ENCODE measurements around the gene TMOD1. TPM values are rescaled to one million over a fixed set of nuclear protein-coding genes. Genes with fewer than 3 reads are reported as not detected.
A peak's percentile ranks its signal among the peaks of the same experiment; 100 is the strongest.

TMOD1 gene
- total RNA-seq, 4 donors from 2014 or later, result 1.8 to 4.9 (median 2.9) TPM

DNA sequence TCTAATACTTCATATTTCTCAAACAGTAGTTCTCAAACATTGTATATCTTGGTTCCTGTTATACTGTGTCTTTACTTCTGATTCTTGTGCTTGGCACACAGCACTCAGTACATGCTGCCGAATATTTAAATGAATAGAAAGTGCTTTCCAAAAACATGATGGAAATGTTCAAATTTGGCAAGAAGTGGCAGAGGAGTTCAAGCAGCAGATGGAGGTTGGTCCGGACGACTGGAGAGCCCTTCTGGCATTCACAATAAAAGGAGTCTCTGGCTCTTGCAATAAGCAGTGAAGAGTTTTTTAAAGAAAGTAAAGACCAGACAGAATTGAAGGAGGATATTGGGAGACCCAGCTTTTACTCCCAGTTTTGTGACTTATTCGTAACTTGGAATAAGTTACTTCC lies 95.4 kb downstream of the TMOD1 start:
- no peak overlapping the region for H3K4me3 ChIP-seq (ENCODE audit: low read depth, poor library complexity, severe bottlenecking)
- TF ChIP-seq POLR2A (IDR thresholded peaks at IDR 0.05) (no peak), CTCF (IDR thresholded peaks at IDR 0.05) (no peak)
- intact Hi-C loops (cut with DNase I; ENCODE audit: low total_unique reads), result no loop called here
- 26 to 38% methylated on average over 4 of the region's 4 CpGs for WGBS, 2 donors
- no peak for DNase-seq (ENCODE audit: low spot score in 2 of 2)

DNA sequence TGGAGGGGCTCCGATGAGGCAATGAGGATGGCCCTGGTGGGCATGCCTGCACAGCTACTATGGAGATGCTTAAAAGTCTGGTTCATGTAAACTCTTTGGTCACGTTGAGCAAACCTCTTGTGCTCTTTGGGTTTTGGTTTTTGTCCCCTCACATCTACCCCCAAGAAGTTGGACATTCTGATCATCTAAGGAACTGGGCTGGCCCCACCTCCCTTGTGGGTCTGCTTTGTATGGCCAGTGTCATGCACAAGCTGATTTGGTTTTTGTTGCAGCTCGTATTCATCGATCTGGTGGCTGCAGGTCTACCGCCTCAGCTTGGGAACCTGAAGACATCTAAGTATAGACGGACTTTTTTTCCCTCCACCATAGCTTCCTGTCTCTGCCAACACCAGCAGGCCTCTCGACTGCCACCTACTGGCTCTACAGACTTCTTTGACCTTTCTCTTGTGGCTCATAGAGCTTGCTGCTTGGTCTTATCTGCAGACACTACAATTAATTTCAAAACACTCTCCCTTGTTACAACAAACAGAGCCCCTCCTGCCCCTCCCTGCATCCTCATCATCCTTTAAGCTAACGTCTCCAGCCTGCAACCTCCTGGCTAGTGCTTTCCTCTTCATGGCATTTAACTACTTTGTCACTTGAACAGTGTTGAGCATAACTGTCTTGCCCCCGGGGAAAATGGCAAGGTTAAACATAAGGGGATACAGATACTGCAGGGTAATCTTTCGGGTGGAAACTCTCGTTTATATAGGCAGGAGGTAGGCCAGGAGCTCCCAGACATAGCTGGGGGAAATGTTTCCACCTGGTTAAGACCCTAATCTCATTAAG lies 97.2 kb downstream of the TMOD1 start:
- DNase-seq (ENCODE audit: low spot score in 2 of 2), result peak; percentile 72 to 90
- no peak overlapping the region for H3K4me3 ChIP-seq (ENCODE audit: low read depth, poor library complexity, severe bottlenecking)
- TF ChIP-seq CTCF (IDR thresholded peaks at IDR 0.05) (no peak), POLR2A (IDR thresholded peaks at IDR 0.05) (no peak)
- WGBS, 2 donors, result 26 to 31% methylated on average over 11 of the region's 11 CpGs
- intact Hi-C loops (cut with DNase I; ENCODE audit: low total_unique reads), result no loop called here

- 84% methylated on average over 7 of the region's 7 CpGs for WGBS, 2 donors
- intact Hi-C loops (cut with DNase I; ENCODE audit: low total_unique reads), result no loop called here
- DNase-seq (ENCODE audit: low spot score in 2 of 2), result no peak
- no peak overlapping the region for H3K4me3 ChIP-seq (ENCODE audit: low read depth, poor library complexity, severe bottlenecking)
- TF ChIP-seq CTCF (IDR thresholded peaks at IDR 0.05), result no peak
- TF ChIP-seq POLR2A (IDR thresholded peaks at IDR 0.05), result no peak
These were observed 97.9 kb downstream of the TMOD1 start for GRCh38 chr9:97599314-97599846.

DNA sequence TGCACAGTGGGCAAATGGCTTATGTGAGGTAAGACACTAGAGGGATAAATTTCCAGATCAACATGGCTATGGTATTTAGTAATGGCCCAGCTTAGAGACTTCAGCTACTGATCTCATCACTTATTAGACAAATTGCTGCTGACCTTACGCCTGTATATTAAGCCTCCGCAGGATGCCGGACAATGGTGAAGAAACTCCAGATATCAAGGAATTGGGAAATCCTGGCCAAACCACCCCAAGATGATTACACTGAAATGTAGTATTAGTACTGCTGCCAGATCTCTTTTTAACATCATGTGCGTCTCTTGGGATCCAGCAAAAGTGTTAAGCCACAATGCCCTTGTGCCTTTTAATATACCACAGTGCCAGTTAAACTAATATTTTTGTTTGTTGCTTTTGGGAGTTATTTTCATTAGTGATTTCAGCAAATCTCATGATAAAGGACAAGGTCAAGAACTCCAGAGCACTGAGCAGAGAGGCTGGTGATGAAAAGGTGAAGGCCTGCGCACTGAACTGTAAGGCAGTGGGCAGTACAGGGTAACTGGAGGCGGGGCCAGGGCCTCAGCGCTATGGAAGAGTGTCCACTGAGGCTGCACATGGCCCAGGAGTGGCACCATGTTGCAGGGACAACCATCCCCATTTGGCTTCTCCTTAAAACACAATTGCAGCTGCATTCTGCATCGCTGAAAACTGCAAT lies 99.2 kb downstream of the TMOD1 start:
- no peak for DNase-seq (ENCODE audit: low spot score in 2 of 2)
- intact Hi-C loops (cut with DNase I; ENCODE audit: low total_unique reads), result no loop called here
- H3K4me3 ChIP-seq (ENCODE audit: low read depth, poor library complexity, severe bottlenecking), result no peak overlapping the region
- WGBS, 2 donors, result 92 to 96% methylated on average over 8 of the region's 8 CpGs
- TF ChIP-seq CTCF (IDR thresholded peaks at IDR 0.05), result no peak
- no peak for TF ChIP-seq POLR2A (IDR thresholded peaks at IDR 0.05)

- H3K4me3 ChIP-seq (ENCODE audit: low read depth, poor library complexity, severe bottlenecking), result no peak overlapping the region
- TF ChIP-seq POLR2A (IDR thresholded peaks at IDR 0.05), result no peak
- TF ChIP-seq CTCF (IDR thresholded peaks at IDR 0.05), result no peak
- DNase-seq (ENCODE audit: low spot score in 2 of 2), result no peak
- intact Hi-C loops (cut with DNase I; ENCODE audit: low total_unique reads), result no loop called here
- 90 to 91% methylated on average over 7 of the region's 7 CpGs for WGBS, 2 donors
These were observed 99.9 kb downstream of the TMOD1 start for GRCh38 chr9:97601228-97601898.
